ENCODE measurements around the gene ZSWIM3.
"Not testable (repeated sequence)": the region's sequence is repeated elsewhere in the genome, so short reads cannot be mapped to it uniquely, and the experiment has no call there.

Gene ZSWIM3

GRCh38 chr20:45890985-45891983 lies 33.9 kb downstream of the ZSWIM3 start, which contains the start of the genes CTSA and NEURL2:
TSS of gene CTSA (plus strand) at chr20:45891335. CDS start at chr20:45891569, 234 bp downstream.
TSS of gene NEURL2 (minus strand) at chr20:45891208. CDS start at chr20:45890991, 217 bp downstream.
- peak; percentile 87 for DNase-seq (ENCODE audit: low read depth)

- peak; percentile 29 for DNase-seq (ENCODE audit: low read depth)
Observed at GRCh38 chr20:45892049-45892825, 34.8 kb downstream of the ZSWIM3 start.

GRCh38 chr20:45892828-45893500 lies 35.5 kb downstream of the ZSWIM3 start:
- DNase-seq (ENCODE audit: low read depth): no peak

- no peak for DNase-seq (ENCODE audit: low read depth)
Observed at GRCh38 chr20:45893831-45894230, 36.4 kb downstream of the ZSWIM3 start.

- DNase-seq (ENCODE audit: low read depth): no peak
Observed at GRCh38 chr20:45894797-45895196, 37.4 kb downstream of the ZSWIM3 start.

- no peak for DNase-seq (ENCODE audit: low read depth)
Observed at GRCh38 chr20:45896641-45897161, 39.3 kb downstream of the ZSWIM3 start.

- DNase-seq (ENCODE audit: low read depth): no peak
Observed at GRCh38 chr20:45897289-45897688, 39.9 kb downstream of the ZSWIM3 start.

GRCh38 chr20:45897692-45898091 lies 40.3 kb downstream of the ZSWIM3 start:
- no peak for DNase-seq (ENCODE audit: low read depth)

- no peak for DNase-seq (ENCODE audit: low read depth)
Observed at GRCh38 chr20:45898285-45898684, 40.9 kb downstream of the ZSWIM3 start.

- no peak for DNase-seq (ENCODE audit: low read depth)
Observed at GRCh38 chr20:45899046-45899835, 41.8 kb downstream of the ZSWIM3 start.

GRCh38 chr20:45901332-45901731 lies 43.9 kb downstream of the ZSWIM3 start:
- not testable (repeated sequence) for DNase-seq (ENCODE audit: low read depth)

- no peak for DNase-seq (ENCODE audit: low read depth)
Observed at GRCh38 chr20:45902199-45902701, 44.8 kb downstream of the ZSWIM3 start.

- DNase-seq (ENCODE audit: low read depth): no peak
Observed at GRCh38 chr20:45904583-45905504, 47.4 kb downstream of the ZSWIM3 start.

- peak; percentile 78 for DNase-seq (ENCODE audit: low read depth)
Observed at GRCh38 chr20:45905505-45906079, 48.2 kb downstream of the ZSWIM3 start.

GRCh38 chr20:45907219-45907948 lies 50.0 kb downstream of the ZSWIM3 start:
- no peak for DNase-seq (ENCODE audit: low read depth)

GRCh38 chr20:45908084-45908483 lies 50.7 kb downstream of the ZSWIM3 start:
- DNase-seq (ENCODE audit: low read depth): no peak

GRCh38 chr20:45909336-45909808 lies 52.0 kb downstream of the ZSWIM3 start:
- DNase-seq (ENCODE audit: low read depth): no peak
